Stomach (tissue), 4 donors: ENCODE results near the gene CHCHD4.

Source experiments
- EP300 ChIP-seq: sonication (generic); formaldehyde crosslinking; IDR thresholded peaks from one replicate; pipeline ENCODE4 v1.6.1; 2017; ENCODE audit warnings: antibody characterized with exemption
- POLR2A ChIP-seq, 4 donors: fragments of 450-650 bp; IDR thresholded peaks; one replicate each; pipeline ENCODE4 v1.6.1; 2016; ENCODE audit warnings: antibody characterized with exemption in 4 of 4, control low read depth in 2 of 4, mild to moderate bottlenecking in 1 of 4, moderate library complexity in 1 of 4
- POLR2AphosphoS5 ChIP-seq, 3 donors: sonication (generic); formaldehyde crosslinking; IDR thresholded peaks; one replicate each; pipeline ENCODE4 v1.6.1; 2016; ENCODE audit warnings: antibody characterized with exemption in 3 of 3
- TF ChIP-seq, protein P1 (sequence below), 7 experiments: fragments of 450-650 bp in 4 of 7; fragments of 200-600 bp in 3 of 7; sonication (generic) in 3 of 7; IDR thresholded peaks; one replicate each; pipeline ENCODE4 v1.5.1; 2016 to 2019; ENCODE audit warnings: antibody characterized with exemption in 7 of 7, control low read depth in 2 of 7, mild to moderate bottlenecking in 1 of 7

DNA sequence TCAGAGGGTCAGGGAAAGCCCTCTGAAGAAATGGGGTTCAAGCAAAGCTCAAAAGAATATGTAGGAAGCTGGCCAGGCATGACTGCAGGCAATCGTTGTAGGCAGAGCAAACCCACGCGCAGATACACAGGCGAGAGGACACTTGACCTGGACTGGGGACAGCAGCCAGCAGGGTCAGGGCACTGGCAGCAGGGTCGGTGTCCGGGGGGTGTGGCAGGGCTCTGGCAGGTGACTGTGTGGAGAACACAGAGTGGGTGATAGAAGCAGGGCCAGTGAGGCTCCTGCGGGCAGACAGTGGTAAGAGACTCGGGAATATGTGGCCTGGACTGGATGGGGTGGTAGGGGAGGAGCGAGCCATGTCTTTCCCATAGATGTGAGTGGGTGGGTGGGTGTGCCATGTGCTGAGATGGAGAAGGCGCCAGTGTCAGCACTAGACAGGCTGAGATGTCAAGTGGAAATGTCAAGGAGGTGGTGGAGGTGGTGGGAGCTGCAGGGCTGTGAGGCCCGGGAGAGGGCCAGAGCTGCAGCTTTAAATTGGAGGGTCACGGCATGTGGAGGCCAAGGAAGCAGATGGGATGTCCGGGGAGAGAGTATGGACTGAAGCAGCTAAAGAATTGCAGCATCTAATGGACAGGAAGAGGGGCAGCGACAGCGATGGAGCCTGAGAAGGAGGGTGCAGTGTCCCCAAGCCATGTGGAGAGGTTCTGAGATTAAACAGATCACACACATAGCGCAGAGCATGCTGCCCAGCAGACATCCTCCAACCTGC is 13.6 kb upstream of the CHCHD4 start:
- TF ChIP-seq, protein P1, sequence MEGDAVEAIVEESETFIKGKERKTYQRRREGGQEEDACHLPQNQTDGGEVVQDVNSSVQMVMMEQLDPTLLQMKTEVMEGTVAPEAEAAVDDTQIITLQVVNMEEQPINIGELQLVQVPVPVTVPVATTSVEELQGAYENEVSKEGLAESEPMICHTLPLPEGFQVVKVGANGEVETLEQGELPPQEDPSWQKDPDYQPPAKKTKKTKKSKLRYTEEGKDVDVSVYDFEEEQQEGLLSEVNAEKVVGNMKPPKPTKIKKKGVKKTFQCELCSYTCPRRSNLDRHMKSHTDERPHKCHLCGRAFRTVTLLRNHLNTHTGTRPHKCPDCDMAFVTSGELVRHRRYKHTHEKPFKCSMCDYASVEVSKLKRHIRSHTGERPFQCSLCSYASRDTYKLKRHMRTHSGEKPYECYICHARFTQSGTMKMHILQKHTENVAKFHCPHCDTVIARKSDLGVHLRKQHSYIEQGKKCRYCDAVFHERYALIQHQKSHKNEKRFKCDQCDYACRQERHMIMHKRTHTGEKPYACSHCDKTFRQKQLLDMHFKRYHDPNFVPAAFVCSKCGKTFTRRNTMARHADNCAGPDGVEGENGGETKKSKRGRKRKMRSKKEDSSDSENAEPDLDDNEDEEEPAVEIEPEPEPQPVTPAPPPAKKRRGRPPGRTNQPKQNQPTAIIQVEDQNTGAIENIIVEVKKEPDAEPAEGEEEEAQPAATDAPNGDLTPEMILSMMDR (IDR thresholded peaks at IDR 0.05), result no peak
- TF ChIP-seq POLR2A (IDR thresholded peaks at IDR 0.05), result no peak
- no peak for TF ChIP-seq POLR2AphosphoS5 (IDR thresholded peaks at IDR 0.05)
- TF ChIP-seq EP300, result no peak
